Activated CD4-positive, alpha-beta T cell treated with anti-CD3 and anti-CD28 coated beads, Interleukin-2, amount 50 U/mL, for 4 hours (primary cell): ENCODE data around the gene MRPL58.
"Not testable (repeated sequence)": the region's sequence is repeated elsewhere in the genome, so short reads cannot be mapped to it uniquely, and the experiment has no call there.

ENCODE experiments used
- DNase-seq, 2 experiments: peaks; one replicate each; pipeline ENCODE4 v3.0.0-alpha.2; 2020

Gene MRPL58

GRCh38 chr17:75012346-75013091 lies at the start of gene MRPL58:
MRPL58 (plus strand) TSS chr17:75012670; CDS start chr17:75012687, 17 bp downstream.
- peak; percentile 71 for DNase-seq

GRCh38 chr17:74963656-74964055 lies 48.8 kb upstream of the MRPL58 start:
- no peak for DNase-seq

- no peak for DNase-seq
These were observed 48.2 kb upstream of the MRPL58 start for GRCh38 chr17:74964246-74964761.

- no peak for DNase-seq
These were observed 47.4 kb upstream of the MRPL58 start for GRCh38 chr17:74964988-74965622.

- DNase-seq: no peak
These were observed 44.1 kb upstream of the MRPL58 start for GRCh38 chr17:74968361-74968780.

- DNase-seq: not testable (repeated sequence)
These were observed 43.0 kb upstream of the MRPL58 start for GRCh38 chr17:74969501-74969900.

GRCh38 chr17:74970395-74970794 lies 42.1 kb upstream of the MRPL58 start:
- no peak for DNase-seq

GRCh38 chr17:74971069-74971841 lies 41.2 kb upstream of the MRPL58 start:
- DNase-seq: no peak

GRCh38 chr17:74971842-74972106 lies 40.7 kb upstream of the MRPL58 start:
- no peak for DNase-seq

- peak; percentile 75 to 78 for DNase-seq
These were observed 40.1 kb upstream of the MRPL58 start, which contains the start of gene HID1 for GRCh38 chr17:74972107-74972972. HID1 (minus strand) TSS chr17:74972759; CDS start chr17:74972656, 103 bp downstream.

- DNase-seq: no peak
These were observed 39.5 kb upstream of the MRPL58 start for GRCh38 chr17:74972973-74973328.

- no peak for DNase-seq
These were observed 36.5 kb upstream of the MRPL58 start for GRCh38 chr17:74975943-74976342.

- DNase-seq: no peak
These were observed 34.7 kb upstream of the MRPL58 start for GRCh38 chr17:74977802-74978201.

GRCh38 chr17:74978240-74978639 lies 34.2 kb upstream of the MRPL58 start:
- no peak for DNase-seq

GRCh38 chr17:74979408-74980146 lies 32.9 kb upstream of the MRPL58 start:
- no peak for DNase-seq

- DNase-seq: no peak
These were observed 31.0 kb upstream of the MRPL58 start for GRCh38 chr17:74981318-74981978.

GRCh38 chr17:74981979-74982662 lies 30.3 kb upstream of the MRPL58 start:
- DNase-seq: peak; percentile 56 to 65

GRCh38 chr17:74982663-74983313 lies 29.7 kb upstream of the MRPL58 start:
- DNase-seq: not testable (repeated sequence)

GRCh38 chr17:74986206-74986576 lies 26.3 kb upstream of the MRPL58 start:
- no peak for DNase-seq

GRCh38 chr17:74987418-74987908 lies 25.0 kb upstream of the MRPL58 start, which contains the start of gene CDR2L:
CDR2L (plus strand) TSS chr17:74987632; CDS start chr17:74988044, 412 bp downstream.
- DNase-seq: peak; percentile 87
